Measurements from ENCODE around the gene JMJD8. TPM values are rescaled to one million over a fixed set of nuclear protein-coding genes. Genes with fewer than 3 reads are reported as not detected.

The JMJD8 gene, protein sequence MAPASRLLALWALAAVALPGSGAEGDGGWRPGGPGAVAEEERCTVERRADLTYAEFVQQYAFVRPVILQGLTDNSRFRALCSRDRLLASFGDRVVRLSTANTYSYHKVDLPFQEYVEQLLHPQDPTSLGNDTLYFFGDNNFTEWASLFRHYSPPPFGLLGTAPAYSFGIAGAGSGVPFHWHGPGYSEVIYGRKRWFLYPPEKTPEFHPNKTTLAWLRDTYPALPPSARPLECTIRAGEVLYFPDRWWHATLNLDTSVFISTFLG
- 115 and 120 TPM in 2 replicates for total RNA-seq

DNA sequence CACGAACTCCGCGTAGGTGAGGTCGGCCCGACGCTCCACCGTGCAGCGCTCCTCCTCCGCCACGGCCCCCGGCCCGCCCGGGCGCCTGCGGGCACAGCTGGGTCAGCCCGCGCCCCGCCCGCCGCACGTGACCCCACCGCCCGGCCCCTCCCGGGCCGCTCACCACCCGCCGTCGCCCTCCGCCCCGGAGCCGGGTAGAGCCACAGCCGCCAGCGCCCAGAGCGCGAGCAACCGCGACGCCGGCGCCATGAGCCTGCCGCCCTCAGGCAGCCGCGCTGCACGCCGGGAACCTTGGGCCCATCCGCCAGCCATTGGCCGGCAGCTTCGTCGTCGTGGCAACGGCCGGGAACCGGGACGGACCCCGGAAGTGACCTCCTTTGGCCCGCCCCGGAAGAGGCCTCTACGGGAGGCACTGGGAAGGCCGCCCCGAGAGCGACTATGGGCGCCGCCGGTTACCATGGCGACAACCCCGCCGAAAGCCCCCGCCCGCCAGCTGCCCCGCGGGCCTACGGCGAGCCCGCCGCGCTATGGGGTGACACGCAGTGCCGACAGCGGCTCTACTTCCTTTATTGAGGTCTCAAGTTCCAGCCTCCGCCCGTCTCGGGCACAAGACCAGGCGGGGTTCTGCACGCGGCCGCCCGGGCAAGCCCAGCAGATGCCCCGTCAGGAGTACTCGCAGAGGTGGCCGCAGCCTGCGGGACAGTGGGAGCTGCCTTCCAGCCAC lies at the start of gene JMJD8:
Gene JMJD8 (minus strand): TSS at position 264 of the 724 bp plus-strand sequence. CDS start 15 bp downstream, at position 249.

DNA sequence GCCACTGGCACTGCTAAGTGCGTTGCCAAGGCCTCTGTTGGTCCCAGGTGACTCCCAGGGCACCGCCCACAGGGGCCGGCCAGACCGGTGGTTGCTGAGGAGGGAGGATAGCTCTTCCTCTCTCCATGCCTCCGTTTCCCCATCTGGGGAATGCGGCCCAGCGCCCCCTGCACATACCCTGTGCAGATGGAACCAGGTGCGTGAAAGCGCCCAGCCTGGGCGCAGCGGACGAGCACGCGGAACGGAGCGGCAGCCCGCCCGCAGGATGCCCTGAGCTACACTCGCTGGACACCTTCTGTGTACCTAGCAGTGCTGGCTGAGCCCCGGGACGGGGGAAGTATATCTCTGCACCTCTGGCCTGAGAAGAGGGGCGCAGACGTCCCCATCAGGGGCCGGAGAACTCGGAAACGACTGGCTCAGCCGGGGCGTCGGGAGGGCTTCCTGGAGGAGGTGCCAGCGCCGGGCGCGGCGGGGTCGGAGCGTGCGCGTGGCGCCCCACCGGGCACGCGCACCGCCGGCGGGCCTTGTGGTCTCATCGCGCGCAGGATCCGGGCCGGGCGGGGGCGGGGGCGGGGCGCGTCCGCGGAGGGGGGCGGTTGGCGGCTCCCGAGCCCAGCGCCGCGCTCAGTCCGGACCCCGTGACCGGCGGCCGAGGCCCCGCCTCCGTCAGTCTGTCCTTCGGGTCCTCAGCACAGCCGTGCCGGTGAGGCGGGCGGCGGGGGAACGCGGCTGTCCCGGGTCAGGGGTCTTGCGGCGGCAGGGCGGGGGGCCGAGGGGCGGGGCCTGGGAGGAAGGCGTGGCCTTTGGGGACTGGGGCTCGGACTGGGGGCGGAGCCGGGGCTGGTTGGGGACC lies 42.5 kb upstream of the JMJD8 start, which contains the start of the genes CCDC78 and HAGHL:
Gene CCDC78 (minus strand): TSS at position 6 of the 853 bp plus-strand sequence. CDS start 76 bp downstream, outside the sequence.
Gene HAGHL (plus strand): TSS at position 669 of the 853 bp plus-strand sequence. CDS start 404 bp downstream, outside the sequence.

DNA sequence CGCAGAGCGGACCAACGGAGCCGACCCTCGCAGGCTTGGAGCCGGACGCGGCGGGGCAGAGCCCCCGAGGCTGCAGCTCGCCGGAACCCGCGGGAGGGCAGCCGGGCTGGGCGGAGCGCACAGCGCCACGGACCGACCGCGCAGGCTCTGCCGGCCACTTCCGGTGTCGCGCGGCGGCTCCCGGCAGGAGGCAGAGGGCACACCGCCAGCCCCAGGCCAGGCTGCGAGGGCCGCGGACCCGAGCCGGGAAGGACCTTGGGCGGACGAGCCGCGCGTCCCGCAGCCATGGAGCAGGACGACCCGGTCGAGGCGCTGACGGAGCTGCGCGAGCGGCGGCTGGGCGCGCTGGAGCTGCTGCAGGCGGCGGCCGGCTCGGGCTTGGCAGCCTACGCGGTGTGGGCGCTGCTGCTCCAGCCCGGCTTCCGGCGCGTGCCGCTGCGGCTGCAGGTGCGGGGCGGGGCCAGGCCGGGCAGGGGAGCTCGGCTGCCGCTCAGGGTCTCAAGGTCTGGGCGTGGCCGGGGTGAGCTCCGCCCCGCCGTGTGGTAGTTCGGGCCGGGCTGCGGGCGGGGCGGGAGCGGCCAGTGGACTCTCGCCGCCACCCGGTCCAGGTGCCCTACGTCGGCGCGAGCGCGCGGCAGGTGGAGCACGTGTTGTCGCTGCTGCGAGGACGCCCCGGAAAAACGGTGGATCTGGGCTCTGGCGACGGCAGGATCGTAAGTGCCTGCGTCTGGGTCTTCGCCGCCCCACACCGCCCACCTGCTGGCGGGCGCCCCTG lies 37.0 kb upstream of the JMJD8 start, which contains the start of gene ANTKMT:
Gene ANTKMT (plus strand): TSS at position 157 of the 775 bp plus-strand sequence. CDS start 129 bp downstream, at position 286.

DNA sequence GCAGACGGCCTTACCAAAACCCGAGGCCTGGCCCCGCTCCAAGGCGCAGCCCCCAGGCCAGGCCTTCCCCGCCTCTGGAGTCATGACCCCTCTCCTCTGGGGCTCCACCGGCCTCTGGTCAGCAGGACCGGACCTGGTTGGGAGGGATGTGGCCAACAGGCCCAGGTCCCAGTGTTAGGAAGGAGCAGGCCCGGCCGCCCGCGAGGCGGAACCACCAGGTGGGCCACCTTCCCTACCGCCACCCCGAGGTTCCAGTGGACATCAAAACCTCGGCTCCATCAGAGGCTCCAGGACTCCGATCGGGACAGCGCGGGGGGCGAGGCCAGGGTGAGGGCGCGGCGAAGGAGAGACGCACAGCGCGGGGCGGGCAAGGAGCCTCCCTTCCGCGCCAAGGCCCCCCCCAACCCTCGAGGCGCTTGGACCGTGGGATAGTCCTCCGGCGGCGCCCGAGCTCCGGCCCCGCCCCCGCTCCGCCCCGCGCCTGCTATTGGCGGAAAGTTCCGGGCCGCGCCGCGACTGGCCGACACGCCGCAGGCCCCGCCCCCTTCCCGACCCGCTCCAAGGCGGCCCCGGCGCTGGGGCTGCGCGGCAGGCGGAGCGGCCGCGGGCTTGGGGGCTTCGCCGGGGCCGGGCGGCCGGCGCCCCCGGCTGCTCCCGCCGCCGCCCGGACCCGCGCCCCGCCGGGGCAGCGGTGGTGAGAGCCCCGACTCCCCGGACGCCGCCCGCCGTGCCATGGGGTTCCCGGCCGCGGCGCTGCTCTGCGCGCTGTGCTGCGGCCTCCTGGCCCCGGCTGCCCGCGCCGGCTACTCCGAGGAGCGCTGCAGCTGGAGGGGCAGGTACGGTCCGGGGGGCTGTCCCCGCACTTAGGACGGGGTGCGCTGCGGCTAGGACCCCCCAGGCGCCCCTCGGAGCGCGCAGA lies 30.7 kb upstream of the JMJD8 start, which contains the start of gene METRN:
Gene METRN (plus strand): TSS at position 561 of the 919 bp plus-strand sequence. CDS start 172 bp downstream, at position 733.

DNA sequence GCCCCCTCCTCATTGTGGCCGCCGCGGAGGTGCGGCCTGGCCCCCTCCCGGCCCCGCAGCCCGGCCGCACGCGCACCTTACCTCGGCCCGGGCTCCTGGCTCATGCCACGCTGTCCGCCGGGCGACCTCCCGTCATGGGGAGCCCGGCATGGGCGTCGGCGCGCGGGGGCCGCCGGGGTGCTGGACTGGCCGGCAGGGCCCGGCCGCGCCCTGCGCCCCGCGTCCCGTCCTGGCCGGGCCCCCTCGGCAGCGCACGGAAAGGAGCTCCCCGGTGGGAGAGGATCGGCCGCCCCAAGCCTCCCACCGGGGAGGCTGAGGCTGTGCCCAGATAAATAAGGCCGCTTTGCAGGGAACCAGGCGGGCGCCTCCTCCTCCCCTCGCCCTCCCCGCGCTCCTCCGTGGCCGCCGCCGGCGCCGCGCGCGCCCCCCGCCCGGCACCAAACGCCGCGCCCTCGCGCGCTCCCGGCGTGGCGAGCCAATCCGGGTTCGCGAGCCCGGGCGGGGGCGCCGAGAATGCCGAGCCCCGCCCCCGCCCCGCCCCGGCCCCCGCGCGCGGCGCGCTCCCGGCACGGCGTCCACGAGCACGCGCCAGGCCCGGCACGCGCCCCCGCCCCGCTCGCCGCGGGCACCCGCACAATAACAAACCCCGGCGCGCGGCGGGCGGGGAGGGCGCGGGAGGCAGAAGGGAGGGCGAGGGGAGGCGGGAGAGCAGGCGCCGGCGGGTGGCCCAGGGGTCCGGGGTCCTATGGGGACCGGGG lies 21.5 kb upstream of the JMJD8 start, which contains the start of gene FBXL16:
Gene FBXL16 (minus strand): TSS at position 371 of the 758 bp plus-strand sequence. CDS start 8,396 bp downstream, outside the sequence.

DNA sequence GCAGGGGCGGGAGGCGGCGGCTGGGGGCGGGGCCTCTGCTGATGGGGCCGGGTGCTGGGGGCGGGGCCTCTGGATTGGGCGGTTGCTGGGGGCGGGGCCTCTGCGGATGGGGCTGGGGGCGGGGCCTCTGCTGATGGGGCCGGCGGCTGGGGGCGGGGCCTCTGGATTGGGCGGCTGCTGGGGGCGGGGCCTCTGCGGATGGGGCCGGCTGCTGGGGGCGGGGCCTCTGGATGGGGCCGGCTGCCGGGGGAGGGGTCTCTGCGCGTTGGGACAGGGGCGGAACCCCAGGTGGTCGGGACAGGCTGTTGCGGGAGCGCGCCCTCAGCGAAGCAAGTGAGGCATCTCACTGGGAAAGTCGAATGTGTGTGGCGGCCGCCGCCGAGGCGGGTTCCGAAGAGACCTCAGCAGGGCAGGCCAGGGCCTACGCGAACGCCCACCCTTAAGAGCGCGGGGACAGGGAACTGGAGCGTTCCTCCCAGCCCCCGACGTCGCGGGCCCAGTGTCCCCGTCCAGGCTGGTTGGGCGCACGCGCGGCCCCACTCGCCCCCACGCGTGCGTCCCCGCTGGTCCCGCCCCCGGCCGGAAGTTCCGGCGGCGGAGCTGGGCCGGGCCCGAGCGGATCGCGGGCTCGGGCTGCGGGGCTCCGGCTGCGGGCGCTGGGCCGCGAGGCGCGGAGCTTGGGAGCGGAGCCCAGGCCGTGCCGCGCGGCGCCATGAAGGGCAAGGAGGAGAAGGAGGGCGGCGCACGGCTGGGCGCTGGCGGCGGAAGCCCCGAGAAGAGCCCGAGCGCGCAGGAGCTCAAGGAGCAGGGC lies 4.1 kb downstream of the JMJD8 start, which contains the start of gene STUB1:
Gene STUB1 (plus strand): TSS at position 597 of the 811 bp plus-strand sequence. CDS start 116 bp downstream, at position 713.

DNA sequence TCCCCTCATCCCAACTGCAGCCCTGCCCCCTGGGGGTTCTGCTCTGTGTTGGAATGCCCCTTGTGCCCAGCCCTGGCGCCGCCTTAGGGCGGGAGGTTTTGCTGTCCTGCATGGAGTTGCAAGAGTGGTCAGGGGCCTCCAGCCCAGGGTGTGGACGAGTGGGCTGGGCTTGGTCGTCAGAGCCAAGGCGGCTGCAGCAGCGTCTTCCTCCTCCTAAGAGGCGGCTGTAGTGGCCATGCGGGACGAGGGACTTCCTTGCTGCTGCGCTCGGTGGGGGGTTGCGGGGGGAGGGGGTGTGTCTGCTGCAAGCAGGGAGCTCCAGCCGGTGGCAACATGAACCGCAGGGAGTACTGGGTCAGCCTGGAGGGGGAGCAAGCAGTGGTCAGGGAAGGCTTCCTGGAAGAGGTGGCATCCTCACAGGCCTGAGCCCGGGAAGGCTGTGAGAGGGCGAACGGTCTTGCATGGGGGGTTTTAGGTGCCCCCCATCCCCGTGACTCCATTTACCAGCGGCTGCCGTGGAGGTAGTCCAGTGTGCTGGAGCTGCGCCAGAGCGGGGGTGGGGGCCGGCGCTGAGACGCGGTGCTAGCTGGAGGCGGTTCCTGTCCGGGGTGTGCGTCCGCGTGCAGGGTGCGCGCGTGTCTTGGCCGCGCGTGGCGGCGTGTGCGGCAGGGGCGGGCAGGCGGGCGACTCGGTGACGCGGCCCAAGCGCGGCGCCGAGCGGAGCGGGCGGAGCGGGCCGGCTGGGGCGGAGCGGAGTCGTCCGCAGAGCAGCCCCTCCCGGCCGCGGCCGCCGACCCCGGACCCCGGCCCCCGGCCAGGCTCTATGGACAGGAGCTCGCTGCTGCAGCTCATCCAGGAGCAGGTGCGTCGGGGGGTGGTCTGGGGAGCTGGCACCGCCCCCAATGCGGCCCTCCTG lies 8.9 kb downstream of the JMJD8 start, which contains the start of gene RHBDL1:
Gene RHBDL1 (plus strand): TSS at position 704 of the 916 bp plus-strand sequence. CDS start 120 bp downstream, at position 824.

DNA sequence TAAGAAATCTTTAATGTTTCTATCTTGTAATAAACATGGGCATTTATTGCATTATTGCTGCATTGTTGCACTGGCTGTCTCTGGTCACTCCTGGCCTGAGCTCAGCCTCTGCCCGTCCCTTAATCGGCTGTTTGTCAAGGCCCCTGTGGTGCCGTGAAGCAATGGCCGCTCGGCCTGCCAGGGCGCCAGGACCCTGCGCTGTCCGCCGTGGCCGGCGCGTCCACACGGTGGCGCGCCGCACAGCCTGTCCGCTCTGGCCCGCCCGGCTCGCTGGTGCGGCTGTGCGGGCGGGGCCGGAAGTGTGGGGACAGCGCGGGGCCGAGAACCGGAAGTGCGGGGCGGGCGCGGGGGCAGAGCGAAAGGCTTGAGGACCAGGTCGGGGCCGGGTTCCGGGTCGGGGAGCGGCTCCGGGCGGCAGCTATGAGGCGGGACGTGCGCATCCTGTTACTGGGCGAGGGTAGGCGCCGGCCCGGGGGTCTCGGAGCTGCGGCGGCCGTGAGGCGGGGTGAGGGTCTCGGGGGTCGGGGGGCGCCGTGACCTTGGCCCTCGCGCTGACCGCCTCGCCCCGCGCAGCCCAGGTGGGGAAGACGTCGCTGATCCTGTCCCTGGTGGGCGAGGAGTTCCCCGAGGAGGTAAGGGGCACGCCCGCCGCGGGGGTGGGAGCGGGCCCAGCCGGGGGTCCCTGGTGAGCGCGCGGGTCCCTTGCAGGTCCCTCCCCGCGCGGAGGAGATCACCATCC lies 16.2 kb downstream of the JMJD8 start, which contains the start of gene RHOT2:
Gene RHOT2 (plus strand): TSS at position 353 of the 739 bp plus-strand sequence. CDS start 68 bp downstream, at position 421.

DNA sequence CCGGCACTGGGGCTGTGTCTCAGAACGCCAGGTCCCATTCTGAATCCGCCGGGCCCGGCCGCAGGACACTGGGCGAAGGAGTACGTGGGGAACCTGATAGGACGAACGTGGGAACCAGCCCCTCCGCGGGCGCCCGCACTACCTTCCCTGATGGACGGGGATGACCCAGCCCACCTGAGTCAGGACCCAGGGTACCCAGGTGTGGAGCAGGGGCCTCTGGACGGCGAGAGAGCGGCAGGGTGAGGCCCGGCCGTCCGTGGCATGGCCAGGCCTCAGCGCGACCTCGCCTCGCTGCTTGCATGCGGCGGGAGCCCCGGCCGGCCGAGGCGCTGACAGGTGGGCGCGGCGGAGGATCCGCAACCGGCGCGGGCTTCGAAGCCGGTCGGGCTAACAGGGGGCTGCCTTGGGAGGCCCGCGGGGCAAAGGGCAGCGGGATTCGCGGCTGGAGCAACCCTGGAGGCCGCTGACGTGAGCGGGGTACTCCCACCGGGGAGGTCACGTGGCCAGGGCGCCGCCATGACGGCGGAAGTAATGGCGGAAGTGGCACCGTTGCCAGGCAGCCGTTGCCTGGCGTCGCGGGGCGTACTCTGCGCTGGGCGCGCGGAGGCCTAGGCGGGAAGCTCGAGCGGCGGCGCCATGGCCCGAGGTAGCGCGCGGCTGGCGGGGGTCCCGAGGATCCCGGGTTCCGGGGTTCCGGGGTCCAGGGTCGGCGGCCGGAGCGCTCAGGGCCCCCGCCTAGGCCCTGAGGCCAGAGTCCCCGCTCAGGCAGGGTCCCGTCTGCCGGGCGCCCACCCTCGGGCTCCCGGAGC lies 35.1 kb downstream of the JMJD8 start, which contains the start of gene WDR90:
Gene WDR90 (plus strand): TSS at position 585 of the 809 bp plus-strand sequence. CDS start 52 bp downstream, at position 637.

DNA sequence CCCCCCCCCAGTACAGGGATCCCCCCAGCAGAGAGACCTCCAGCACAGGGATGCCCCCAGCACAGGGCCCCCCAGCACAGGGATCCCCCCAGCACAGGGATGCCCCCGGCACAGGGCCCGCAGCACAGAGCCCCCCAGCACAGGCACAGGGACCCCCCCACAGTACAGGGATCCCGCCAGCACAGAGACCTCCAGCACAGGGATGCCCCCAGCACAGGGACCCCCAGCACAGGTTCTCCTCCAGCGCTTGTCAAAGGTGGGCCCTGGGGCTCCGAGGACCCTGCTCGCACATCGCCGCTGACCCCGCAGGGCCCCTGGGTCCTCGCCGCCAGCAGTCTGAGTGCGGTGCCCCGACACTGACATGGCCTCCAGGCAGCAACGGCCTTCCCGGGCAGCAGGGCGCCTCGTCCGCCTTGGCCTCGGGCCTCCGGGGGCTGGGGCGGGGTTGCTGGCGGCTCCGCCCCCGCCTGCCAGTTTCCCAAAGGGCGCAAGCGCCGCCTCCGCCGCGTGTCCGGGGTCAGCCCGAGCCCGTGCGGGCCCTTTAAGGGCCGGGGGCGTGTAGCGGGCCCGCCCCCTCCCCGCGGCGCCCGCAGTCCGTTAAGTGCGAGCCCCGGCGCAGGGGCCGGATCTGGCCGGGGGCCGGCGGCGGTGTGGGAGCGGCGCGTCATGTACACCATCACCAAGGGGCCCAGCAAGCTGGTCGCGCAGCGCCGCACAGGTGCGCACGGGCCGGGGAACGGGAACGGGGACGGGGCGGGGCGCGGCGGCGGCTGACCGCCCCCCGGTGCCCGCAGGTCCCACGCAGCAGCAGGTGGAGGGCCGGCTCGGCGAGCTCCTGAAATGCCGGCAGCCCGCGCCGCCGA lies 42.6 kb downstream of the JMJD8 start, which contains the start of gene MCRIP2:
Gene MCRIP2 (plus strand): TSS at position 503 of the 863 bp plus-strand sequence. CDS start 164 bp downstream, at position 667.

DNA sequence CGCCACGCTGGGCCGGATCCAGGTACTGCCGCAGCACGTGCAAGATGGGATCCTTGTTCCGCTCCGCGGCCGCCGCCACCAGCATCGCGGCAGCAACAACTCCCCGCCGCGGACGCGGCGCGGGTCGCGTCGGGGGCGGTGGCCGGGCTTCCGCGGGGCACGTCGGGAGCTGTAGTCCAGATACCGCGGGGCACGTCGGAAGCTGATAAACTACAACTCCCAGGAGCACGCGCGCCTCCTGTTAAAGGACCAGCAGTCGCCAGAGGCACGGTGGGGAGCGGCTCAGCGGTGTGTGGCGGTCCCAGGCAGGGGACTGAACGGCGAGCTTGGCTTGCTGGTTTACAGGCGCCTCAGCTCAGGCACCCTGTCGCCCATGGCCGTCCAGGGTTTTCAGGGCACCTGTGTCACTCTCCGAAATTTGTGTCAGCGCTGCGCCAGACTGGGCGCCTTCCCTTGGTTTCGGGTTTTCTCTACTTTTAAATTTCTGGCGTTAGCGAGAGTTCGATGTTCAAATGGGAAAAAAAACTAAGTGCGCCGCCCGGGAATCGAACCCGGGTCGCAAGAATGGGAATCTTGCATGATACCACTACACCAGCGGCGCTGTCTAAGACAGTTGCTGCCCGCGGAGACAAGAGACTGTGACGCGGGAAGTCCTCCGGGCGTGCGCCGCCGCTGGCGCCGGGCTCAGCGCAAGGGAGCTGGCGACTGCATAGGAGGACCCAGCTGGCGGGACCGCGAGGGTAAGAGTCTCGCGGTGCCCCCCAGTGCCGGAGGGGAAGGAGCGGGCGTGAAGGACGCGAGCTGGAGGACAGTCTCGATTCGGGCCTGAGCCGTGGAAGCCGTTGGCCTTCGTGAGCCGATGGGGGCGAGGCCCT lies 47.7 kb downstream of the JMJD8 start, which contains the start of gene METTL26:
Gene METTL26 (minus strand): TSS at position 100 of the 875 bp plus-strand sequence. CDS start 15 bp downstream, at position 85.

